Frontal cortex (tissue), 4 donors: ENCODE measurements around the gene GPR15. TPM values are rescaled to one million over a fixed set of nuclear protein-coding genes. Genes with fewer than 3 reads are reported as not detected.

Experiments used
- DNase-seq, 2 donors: peaks; one replicate each; pipeline ENCODE4 v3.0.0; 2012; ENCODE audit warnings: low spot score in 2 of 2
- FAIRE-seq: peaks from 2 replicates; lab custom pipeline; 2012; peaks lifted over from hg19 to GRCh38; lab: Jason Lieb, UNC
- total RNA-seq: library from RNA; depleted of rRNA; stranded (reverse); fragments of >200 nt; gene quantifications from one replicate; pipeline ENCODE4 v1.2.3, GENCODE V29; 2014
- donor health status: control.
- donor health status: control.
- donor health status: control.

Gene GPR15
- not detected for total RNA-seq

- FAIRE-seq = no peak
- DNase-seq = no peak
Observed at GRCh38 chr3:98531622-98532274, at the start of gene GPR15. GPR15 (plus strand) TSS chr3:98531978; CDS start chr3:98532034, 56 bp downstream.

DNA sequence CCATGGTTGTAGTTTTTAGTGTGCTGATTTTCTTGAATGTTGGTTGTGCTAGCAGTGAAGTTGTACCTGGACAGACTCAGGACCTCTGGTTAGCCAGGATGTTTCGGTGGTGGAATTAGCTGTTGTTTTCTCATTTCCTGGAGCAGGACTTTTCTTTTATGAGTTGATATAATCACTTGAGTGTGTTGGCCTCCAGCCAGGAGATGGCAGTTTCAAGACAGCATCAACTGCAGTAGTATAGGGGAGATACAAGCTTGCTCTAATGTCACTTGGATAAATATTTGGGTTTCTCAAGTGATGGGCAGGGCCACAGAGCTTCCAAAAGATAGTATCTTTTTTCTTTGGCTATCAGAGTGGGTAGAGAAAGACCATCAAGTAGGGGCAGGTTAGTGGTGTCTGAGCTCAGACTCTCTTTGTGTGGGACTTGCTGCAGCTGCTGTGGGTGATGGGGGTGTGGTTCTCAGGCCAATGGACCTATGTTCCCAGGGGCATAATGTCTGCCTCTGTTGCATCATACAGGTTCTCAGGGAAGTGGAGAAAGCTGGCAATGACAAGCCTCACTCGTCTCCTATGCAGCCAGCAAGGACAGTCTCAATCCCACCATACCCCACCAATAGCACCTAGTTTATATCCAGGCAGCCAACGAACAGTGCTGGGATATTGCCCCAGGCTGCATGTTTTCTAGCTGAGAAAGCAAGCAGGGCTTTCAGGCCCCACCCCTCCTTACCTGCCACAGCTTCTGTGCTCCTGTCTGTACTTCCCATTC is 48.9 kb upstream of the GPR15 start:
- FAIRE-seq (no peak), DNase-seq (no peak)

DNA sequence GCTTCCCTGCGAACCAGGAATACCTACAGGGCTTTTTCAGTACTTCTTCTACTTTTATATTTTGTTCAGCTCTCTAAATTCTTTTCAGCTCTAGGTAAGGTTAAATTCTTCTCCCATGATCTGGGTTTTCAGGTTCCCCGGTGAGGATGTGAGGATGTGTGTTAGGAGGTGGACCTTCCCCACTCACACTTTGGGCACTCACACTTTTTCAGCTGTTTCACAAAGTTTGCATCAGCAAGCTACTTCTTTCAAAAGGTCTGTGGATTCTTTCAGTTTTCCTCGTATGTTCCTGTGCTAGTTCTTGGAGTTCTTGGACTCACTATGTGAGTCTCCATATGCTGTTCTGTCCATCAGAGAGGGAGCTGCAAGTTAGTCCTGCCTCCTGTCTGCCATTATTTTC is 48.2 kb upstream of the GPR15 start:
- DNase-seq = no peak
- FAIRE-seq = no peak

DNA sequence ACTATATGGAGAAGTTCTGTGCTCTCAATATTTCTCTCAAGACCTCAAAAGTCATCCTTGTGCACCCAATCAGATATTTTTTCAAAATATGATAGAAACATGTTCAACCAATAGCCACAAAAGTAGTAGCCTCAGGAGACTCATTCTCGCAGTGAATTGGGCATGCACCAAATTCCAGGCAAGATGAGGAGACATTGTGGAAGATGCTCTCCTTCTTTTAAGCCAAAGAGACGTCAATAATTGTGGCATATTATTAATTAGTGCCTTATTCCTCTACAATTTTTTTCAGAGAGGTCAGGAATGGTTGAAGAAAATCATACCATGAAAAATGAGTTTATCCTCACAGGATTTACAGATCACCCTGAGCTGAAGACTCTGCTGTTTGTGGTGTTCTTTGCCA is 34.4 kb upstream of the GPR15 start, which contains the start of gene OR5K2:
OR5K2 (plus strand) TSS at position 301 of the 400 bp plus-strand sequence; CDS start at position 301, 0 bp downstream.
- FAIRE-seq (no peak), DNase-seq (no peak)

- DNase-seq = no peak
- no peak for FAIRE-seq
Observed at GRCh38 chr3:98500019-98500418, 31.8 kb upstream of the GPR15 start.

DNA sequence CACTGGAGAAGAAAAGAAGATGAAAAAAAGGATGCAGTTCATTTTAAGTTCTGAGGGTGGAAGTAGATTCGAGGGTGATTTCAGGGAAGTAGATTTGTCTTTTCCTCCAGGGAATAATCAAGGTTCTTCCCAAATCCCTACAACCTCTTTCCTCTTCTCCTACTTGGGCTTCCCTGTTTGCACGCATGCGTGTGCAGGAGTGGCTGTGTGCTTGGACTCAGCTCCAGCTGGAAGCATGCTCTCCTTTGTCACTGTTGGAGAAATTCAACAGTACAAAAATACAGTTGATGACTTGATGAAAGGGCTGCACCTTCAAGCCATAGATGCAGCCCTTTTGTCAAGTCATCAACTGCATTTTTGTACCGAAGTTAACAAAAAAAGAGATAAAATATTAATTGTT is 30.5 kb upstream of the GPR15 start:
- no peak for DNase-seq
- FAIRE-seq = no peak

- DNase-seq = no peak
- no peak for FAIRE-seq
Observed at GRCh38 chr3:98501863-98502576, 29.8 kb upstream of the GPR15 start.

GRCh38 chr3:98504539-98504938 is 27.2 kb upstream of the GPR15 start:
- DNase-seq (no peak), FAIRE-seq (no peak)

DNA sequence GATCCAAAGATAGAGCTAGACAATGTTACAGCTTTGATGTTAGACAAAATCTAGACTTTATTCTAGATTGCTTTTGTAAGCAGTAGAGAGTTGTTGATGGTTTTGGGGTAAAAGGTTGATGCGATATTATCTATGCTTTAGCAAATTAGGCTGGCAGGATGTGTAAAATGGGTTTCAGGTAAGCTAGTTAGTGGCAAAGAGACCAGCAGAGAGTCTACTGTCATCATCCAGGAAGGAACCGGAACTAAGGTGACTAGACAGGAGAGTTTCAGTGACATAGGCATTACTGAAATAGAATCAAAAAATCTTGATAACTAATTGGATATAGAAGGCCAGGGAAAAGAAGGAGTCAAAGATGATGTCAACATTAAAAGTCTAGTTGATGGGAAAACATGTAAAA is 23.2 kb upstream of the GPR15 start:
- DNase-seq (no peak), FAIRE-seq (no peak)

GRCh38 chr3:98512576-98512975 is 19.2 kb upstream of the GPR15 start:
- DNase-seq (no peak), FAIRE-seq (no peak)

- FAIRE-seq (no peak), DNase-seq (no peak)
Observed at GRCh38 chr3:98513091-98513511, 18.7 kb upstream of the GPR15 start.

DNA sequence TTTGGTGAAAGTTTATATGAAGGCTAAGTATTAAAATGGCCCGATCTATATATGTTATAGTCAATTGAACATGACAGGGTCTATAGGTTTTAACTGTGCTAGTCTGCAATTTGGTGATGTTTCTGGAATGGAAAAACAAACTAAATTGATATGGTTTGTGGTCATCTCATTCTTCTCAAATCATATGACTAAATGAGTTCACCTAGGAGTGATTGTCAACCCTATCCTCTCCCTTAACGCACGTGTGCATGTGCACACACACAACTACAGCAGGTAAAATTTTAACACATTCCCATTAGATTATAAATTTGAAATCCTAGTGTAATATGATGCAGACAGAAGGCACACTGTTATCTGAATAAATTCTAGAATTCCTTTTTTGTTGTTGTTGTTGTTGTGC is 18.0 kb upstream of the GPR15 start:
- peak; percentile 48 for FAIRE-seq

GRCh38 chr3:98514948-98515347 is 16.8 kb upstream of the GPR15 start:
- no peak for FAIRE-seq

More for the DNA sequence above, 18.0 kb upstream of the GPR15 start:
- DNase-seq = no peak

GRCh38 chr3:98518816-98519215 is 13.0 kb upstream of the GPR15 start:
- peak; percentile 96 for FAIRE-seq
- DNase-seq = peak in 1 of 2 donors; percentile 45

More at GRCh38 chr3:98514948-98515347, 16.8 kb upstream of the GPR15 start:
- no peak for DNase-seq

DNA sequence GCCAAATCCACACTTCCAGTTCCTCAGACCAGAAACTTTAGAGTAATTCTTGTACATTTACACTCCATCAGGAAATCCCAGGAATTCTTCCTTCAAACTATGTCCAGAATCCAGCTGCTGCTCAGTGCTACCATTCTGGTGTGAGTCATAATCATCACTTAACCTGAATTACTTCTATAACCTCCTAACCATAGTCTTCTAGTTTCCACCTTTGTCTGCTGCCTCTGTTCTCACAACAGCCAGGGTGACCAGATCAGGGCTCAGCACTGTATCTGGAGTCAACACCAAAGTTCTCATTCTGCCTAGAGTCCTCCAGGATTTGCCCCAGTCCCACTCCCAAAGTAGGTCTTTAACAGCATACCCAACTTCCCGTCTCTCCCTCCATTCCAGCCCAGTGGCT is 12.4 kb upstream of the GPR15 start:
- no peak for DNase-seq

GRCh38 chr3:98521897-98522543 is 9.8 kb upstream of the GPR15 start:
- peak in 1 of 2 donors; percentile 11 for DNase-seq
- FAIRE-seq = no peak

More for the DNA sequence above, 12.4 kb upstream of the GPR15 start:
- no peak for FAIRE-seq

GRCh38 chr3:98522544-98523281 is 9.1 kb upstream of the GPR15 start, which contains the start of gene CLDND1:
CLDND1 (minus strand) TSS chr3:98522902; CDS start chr3:98521424, 1,478 bp downstream.
- FAIRE-seq (no peak), DNase-seq (peak; percentile 95 to 96)

DNA sequence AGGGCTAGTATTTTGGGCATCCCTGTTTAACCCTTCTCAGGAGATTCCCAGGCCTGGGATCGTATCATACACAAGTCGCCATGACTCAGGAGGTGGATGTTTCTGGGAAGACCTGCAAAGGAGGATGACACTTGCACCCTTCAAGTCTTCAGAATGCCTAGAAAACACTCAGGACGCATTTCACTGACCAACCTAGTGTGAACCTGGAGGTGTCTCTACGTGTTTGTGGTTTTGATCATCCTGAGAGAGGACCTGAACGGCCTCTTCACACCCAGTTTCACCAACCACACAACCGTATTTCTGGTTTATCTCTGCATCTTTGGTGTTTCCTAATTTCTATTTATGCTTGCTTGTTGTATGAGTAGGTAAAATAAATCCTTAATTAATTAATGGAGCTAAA is 6.3 kb upstream of the GPR15 start:
- DNase-seq (no peak), FAIRE-seq (no peak)
